HTERT RPE-1 (cell line): ENCODE data around the gene PHF5A.
"Not testable (repeated sequence)": the region's sequence is repeated elsewhere in the genome, so short reads cannot be mapped to it uniquely, and the experiment has no call there.

Source experiments
- in situ Hi-C: fragments of 300-500 bp; cut with MboI; formaldehyde crosslinking; loops from 4 replicates; pipeline ENCODE4 v1.14.3; 2020; ENCODE audit warnings: low sequenced_read_pairs

Gene PHF5A

GRCh38 chr22:41447435-41448188, 20.9 kb downstream of the PHF5A start:
- in situ Hi-C loops: no loop called here

- in situ Hi-C loops: no loop called here
Measured at GRCh38 chr22:41446639-41447434, 21.7 kb downstream of the PHF5A start, which contains the start of gene TOB2. TOB2 (minus strand) TSS chr22:41446801; CDS start chr22:41437345, 9,456 bp downstream.

- in situ Hi-C loops: no loop called here
Measured at GRCh38 chr22:41446057-41446501, 22.4 kb downstream of the PHF5A start.

GRCh38 chr22:41445129-41446056, 23.1 kb downstream of the PHF5A start:
- in situ Hi-C loops: no loop called here

GRCh38 chr22:41444360-41445128, 23.9 kb downstream of the PHF5A start:
- in situ Hi-C loops: no loop called here

- in situ Hi-C loops: no loop called here
Measured at GRCh38 chr22:41442240-41442792, 26.2 kb downstream of the PHF5A start.

- in situ Hi-C loops: not testable (repeated sequence)
Measured at GRCh38 chr22:41440511-41440910, 28.0 kb downstream of the PHF5A start.

- in situ Hi-C loops: no loop called here
Measured at GRCh38 chr22:41437198-41437597, 31.3 kb downstream of the PHF5A start.

- in situ Hi-C loops: no loop called here
Measured at GRCh38 chr22:41436322-41437113, 32.0 kb downstream of the PHF5A start.

- in situ Hi-C loops: no loop called here
Measured at GRCh38 chr22:41435560-41435959, 32.9 kb downstream of the PHF5A start.

GRCh38 chr22:41434361-41435003, 34.0 kb downstream of the PHF5A start:
- in situ Hi-C loops: not testable (repeated sequence)

GRCh38 chr22:41433480-41433879, 35.0 kb downstream of the PHF5A start:
- in situ Hi-C loops: not testable (repeated sequence)

- in situ Hi-C loops: no loop called here
Measured at GRCh38 chr22:41431656-41432055, 36.8 kb downstream of the PHF5A start.

GRCh38 chr22:41429951-41430332, 38.5 kb downstream of the PHF5A start:
- in situ Hi-C loops: no loop called here

GRCh38 chr22:41429232-41429950, 39.1 kb downstream of the PHF5A start:
- in situ Hi-C loops: no loop called here

- in situ Hi-C loops: no loop called here
Measured at GRCh38 chr22:41425660-41426365, 42.7 kb downstream of the PHF5A start.

- in situ Hi-C loops: no loop called here
Measured at GRCh38 chr22:41418717-41419116, 49.8 kb downstream of the PHF5A start.
